GM20431 (cell line): Measurements from ENCODE around the gene PHF21B.

ENCODE experiments used
- in situ Hi-C: fragments of 300-500 bp; cut with MseI, MboI; formaldehyde crosslinking; loops from one replicate; pipeline ENCODE4 v1.15.0; 2020; ENCODE audit warnings: low sequenced_read_pairs; ENCODE audit not compliant: unreplicated experiment

Gene PHF21B

GRCh38 chr22:44941207-44941606, 68.6 kb downstream of the PHF21B start:
- in situ Hi-C loops, result no loop called here

- in situ Hi-C loops, result no loop called here
These were observed 69.7 kb downstream of the PHF21B start for GRCh38 chr22:44940130-44940529.

GRCh38 chr22:44939451-44939850, 70.4 kb downstream of the PHF21B start:
- in situ Hi-C loops, result no loop called here

- in situ Hi-C loops, result no loop called here
These were observed 70.9 kb downstream of the PHF21B start for GRCh38 chr22:44938886-44939285.

- in situ Hi-C loops, result no loop called here
These were observed 72.6 kb downstream of the PHF21B start for GRCh38 chr22:44937216-44937615.

- in situ Hi-C loops, result no loop called here
These were observed 73.6 kb downstream of the PHF21B start for GRCh38 chr22:44936201-44936600.

- in situ Hi-C loops, result no loop called here
These were observed 74.1 kb downstream of the PHF21B start for GRCh38 chr22:44935724-44936123.

- in situ Hi-C loops, result no loop called here
These were observed 75.4 kb downstream of the PHF21B start for GRCh38 chr22:44934454-44934735.

GRCh38 chr22:44933666-44934453, 75.9 kb downstream of the PHF21B start:
- in situ Hi-C loops, result no loop called here

GRCh38 chr22:44932493-44932892, 77.3 kb downstream of the PHF21B start:
- in situ Hi-C loops, result no loop called here

- in situ Hi-C loops, result no loop called here
These were observed 78.0 kb downstream of the PHF21B start for GRCh38 chr22:44931766-44932165.

- in situ Hi-C loops, result no loop called here
These were observed 78.7 kb downstream of the PHF21B start for GRCh38 chr22:44931077-44931540.

- in situ Hi-C loops, result no loop called here
These were observed 79.1 kb downstream of the PHF21B start for GRCh38 chr22:44930711-44931035.

GRCh38 chr22:44930016-44930710, 79.6 kb downstream of the PHF21B start:
- in situ Hi-C loops, result no loop called here

GRCh38 chr22:44929359-44930015, 80.3 kb downstream of the PHF21B start:
- in situ Hi-C loops, result no loop called here

GRCh38 chr22:44928711-44929358, 81.0 kb downstream of the PHF21B start:
- in situ Hi-C loops, result no loop called here

- in situ Hi-C loops, result no loop called here
These were observed 81.7 kb downstream of the PHF21B start for GRCh38 chr22:44928136-44928463.

GRCh38 chr22:44927463-44928135, 82.2 kb downstream of the PHF21B start:
- in situ Hi-C loops, result no loop called here

- in situ Hi-C loops, result no loop called here
These were observed 83.1 kb downstream of the PHF21B start for GRCh38 chr22:44926491-44927415.

GRCh38 chr22:44926124-44926475, 83.7 kb downstream of the PHF21B start:
- in situ Hi-C loops, result no loop called here
